DOHH2 (cell line): Measurements from ENCODE around the gene MS4A7.

Experiments
- EZH2phosphoT487 ChIP-seq: fragments of 200-600 bp; sonication (generic); IDR thresholded peaks from 2 replicates; pipeline ENCODE4 v1.6.1; 2017; ENCODE audit warnings: borderline replicate concordance, mild to moderate bottlenecking, antibody characterized with exemption, low read length, moderate library complexity, mixed read lengths
- TF ChIP-seq, protein P1 (sequence below): fragments of 200-600 bp; sonication (generic); IDR thresholded peaks from one replicate; pipeline ENCODE4 v1.5.1; 2014; ENCODE audit warnings: antibody characterized with exemption, mild to moderate bottlenecking, low read depth, low read length; ENCODE audit not compliant: poor library complexity, severe bottlenecking

DNA sequence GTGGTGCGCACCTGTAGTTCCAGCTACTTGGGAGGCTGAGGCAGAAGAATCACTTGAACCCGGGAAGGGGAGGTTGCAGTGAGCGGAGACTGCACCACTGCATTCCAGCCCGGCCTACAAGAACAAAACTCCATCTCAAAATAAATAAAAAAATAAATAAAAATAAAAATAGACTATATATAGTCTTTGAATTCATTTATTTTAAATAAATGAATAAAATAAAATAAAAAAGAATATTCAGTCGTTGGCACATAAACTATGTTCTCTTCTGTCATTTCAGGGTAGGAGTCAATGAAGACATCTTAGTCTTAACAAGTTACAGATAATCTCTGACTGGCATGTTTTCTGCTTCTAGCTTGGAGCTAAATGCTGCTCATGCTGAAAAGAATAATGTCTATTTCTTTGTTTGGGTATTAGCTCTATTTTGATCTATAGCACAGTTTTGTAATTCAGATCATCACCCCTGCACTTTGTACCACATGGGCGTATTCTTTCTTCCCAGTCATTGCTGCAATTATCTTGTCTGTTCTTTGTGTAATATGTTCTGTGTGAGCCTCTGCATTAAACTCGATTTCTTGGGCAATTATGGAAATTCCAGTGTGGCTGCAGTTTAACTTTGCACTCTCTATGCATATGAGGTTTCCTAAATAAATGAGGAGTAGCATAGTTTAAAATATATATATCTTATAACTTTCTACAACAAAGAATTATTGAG lies 16.5 kb downstream of the MS4A7 start:
- TF ChIP-seq, protein P1, sequence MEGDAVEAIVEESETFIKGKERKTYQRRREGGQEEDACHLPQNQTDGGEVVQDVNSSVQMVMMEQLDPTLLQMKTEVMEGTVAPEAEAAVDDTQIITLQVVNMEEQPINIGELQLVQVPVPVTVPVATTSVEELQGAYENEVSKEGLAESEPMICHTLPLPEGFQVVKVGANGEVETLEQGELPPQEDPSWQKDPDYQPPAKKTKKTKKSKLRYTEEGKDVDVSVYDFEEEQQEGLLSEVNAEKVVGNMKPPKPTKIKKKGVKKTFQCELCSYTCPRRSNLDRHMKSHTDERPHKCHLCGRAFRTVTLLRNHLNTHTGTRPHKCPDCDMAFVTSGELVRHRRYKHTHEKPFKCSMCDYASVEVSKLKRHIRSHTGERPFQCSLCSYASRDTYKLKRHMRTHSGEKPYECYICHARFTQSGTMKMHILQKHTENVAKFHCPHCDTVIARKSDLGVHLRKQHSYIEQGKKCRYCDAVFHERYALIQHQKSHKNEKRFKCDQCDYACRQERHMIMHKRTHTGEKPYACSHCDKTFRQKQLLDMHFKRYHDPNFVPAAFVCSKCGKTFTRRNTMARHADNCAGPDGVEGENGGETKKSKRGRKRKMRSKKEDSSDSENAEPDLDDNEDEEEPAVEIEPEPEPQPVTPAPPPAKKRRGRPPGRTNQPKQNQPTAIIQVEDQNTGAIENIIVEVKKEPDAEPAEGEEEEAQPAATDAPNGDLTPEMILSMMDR, result no peak
- TF ChIP-seq EZH2phosphoT487, result no peak
